Fibroblast of lung (primary cell): ENCODE results near the gene CPSF3. TPM values are rescaled to one million over a fixed set of nuclear protein-coding genes. Genes with fewer than 3 reads are reported as not detected.

Experiments
- DNase-seq, 2 donors: peaks; one replicate each; pipeline versions ENCODE4 v3.0.0 to v3.0.0-alpha.2; 2010; ENCODE audit warnings: low read depth in 2 of 2
- H2AFZ ChIP-seq: 2 replicates; pipeline ENCODE4 v1.5.1; 2012; ENCODE audit warnings: low read length, control low read depth, inconsistent platforms
- H3K27ac ChIP-seq: 2 replicates; pipeline ENCODE4 v1.5.1; 2011; ENCODE audit warnings: low read length, control low read depth; ENCODE audit not compliant: insufficient read depth
- H3K27me3 ChIP-seq: 2 replicates; pipeline ENCODE4 v1.5.1; 2011; ENCODE audit warnings: mild to moderate bottlenecking, low read length; ENCODE audit not compliant: control insufficient read depth, insufficient read depth
- H3K36me3 ChIP-seq: 2 replicates; pipeline ENCODE4 v1.5.1; 2011; ENCODE audit warnings: low read length; ENCODE audit not compliant: control insufficient read depth, insufficient read depth
- H3K4me1 ChIP-seq: 2 replicates; pipeline ENCODE4 v1.5.1; 2011; ENCODE audit warnings: low read length; ENCODE audit not compliant: control insufficient read depth, insufficient read depth; ENCODE audit errors: extremely low read depth
- H3K4me2 ChIP-seq: 2 replicates; pipeline ENCODE4 v1.5.1; 2011; ENCODE audit warnings: low read length, control low read depth; ENCODE audit not compliant: insufficient read depth; ENCODE audit errors: extremely low read depth
- H3K4me3 ChIP-seq, 4 experiments: fragments of 200-600 bp in 1 of 4; sonication (generic) in 1 of 4; replicated peaks in 1 of 4; 2 replicates each; pipeline ENCODE4 v1.5.1; 2011 to 2016; ENCODE audit warnings: low read length in 4 of 4, low read depth in 3 of 4, mild to moderate bottlenecking in 3 of 4, control low read depth in 2 of 4, inconsistent platforms in 1 of 4, mixed read lengths in 1 of 4; ENCODE audit not compliant: insufficient read depth in 1 of 4; ENCODE audit errors: control extremely low read depth in 1 of 4
- H3K79me2 ChIP-seq: 2 replicates; pipeline ENCODE4 v1.5.1; 2012; ENCODE audit warnings: mild to moderate bottlenecking, low read length, inconsistent platforms; ENCODE audit not compliant: control insufficient read depth, insufficient read depth
- H3K9ac ChIP-seq: 2 replicates; pipeline ENCODE4 v1.5.1; 2011; ENCODE audit warnings: mild to moderate bottlenecking, low read length, control low read depth; ENCODE audit not compliant: insufficient read depth
- H3K9me3 ChIP-seq: 2 replicates; pipeline ENCODE4 v1.5.1; 2012; ENCODE audit warnings: low read depth, low read length; ENCODE audit not compliant: control insufficient read depth, insufficient read depth
- H4K20me1 ChIP-seq: 2 replicates; pipeline ENCODE4 v1.5.1; 2011; ENCODE audit warnings: low read length; ENCODE audit not compliant: control insufficient read depth, insufficient read depth; ENCODE audit errors: extremely low read depth
- CTCF ChIP-seq, 2 donors: IDR thresholded peaks in 1 of 2; conservative IDR thresholded peaks in 1 of 2; 1 replicate in 1 of 2; 2 replicates in 1 of 2; pipeline ENCODE4 v1.5.1; 2011 to 2012; ENCODE audit warnings: low read length in 2 of 2, control low read depth in 1 of 2, inconsistent platforms in 1 of 2, low read depth in 1 of 2, mild to moderate bottlenecking in 1 of 2
- EZH2 ChIP-seq: IDR thresholded peaks from 2 replicates; pipeline ENCODE4 v1.5.1; 2012; ENCODE audit warnings: low read length, control low read depth, mild to moderate bottlenecking; ENCODE audit errors: missing control alignments
- polyA plus RNA-seq, 2 donors: library from polyadenylated mRNA; depleted of rRNA in 1 of 2; stranded (reverse) in 1 of 2; unstranded in 1 of 2; fragments of >200 nt; gene quantifications; 2 replicates each; pipeline ENCODE4 v1.2.1, GENCODE V29; 2011 to 2012; ENCODE audit warnings: missing spikeins in 1 of 2
- total RNA-seq: library from RNA; depleted of rRNA; stranded (reverse); fragments of >200 nt; gene quantifications from 2 replicates; pipeline ENCODE4 v1.2.1, GENCODE V29; 2014

CPSF3 gene
- total and polyA plus RNA-seq, 2 donors (not counting 1 experiment from before 2014, with no cell fraction given), result 48.6 to 53.0 TPM

- no peaks in the 10 kb centered on the region for H4K20me1 ChIP-seq
- no peak overlapping the region for H3K4me3 ChIP-seq
- peaks cover 5% of the 10 kb centered on the region for H3K4me1 ChIP-seq
- H3K9ac ChIP-seq, result no peak overlapping the region
- no peak overlapping the region for H3K27ac ChIP-seq
- H2AFZ ChIP-seq, result no peak overlapping the region
- no peaks in the 10 kb centered on the region for H3K9me3 ChIP-seq
- TF ChIP-seq EZH2 (no peak), CTCF (conservative IDR thresholded peaks at IDR 0.05 in 1 of 2, IDR thresholded peaks at IDR 0.05 in 1 of 2; ENCODE audit: low read depth in 1 of 2, low read length in 2 of 2) (no peak)
- H3K4me2 ChIP-seq, result no peak overlapping the region
- no peaks in the 10 kb centered on the region for H3K27me3 ChIP-seq
- peaks cover 15% of the 10 kb centered on the region for H3K36me3 ChIP-seq
- DNase-seq, result no peak
- H3K79me2 ChIP-seq, result peaks cover 27% of the 10 kb centered on the region
Measured at GRCh38 chr2:9478526-9478925, 55.1 kb downstream of the CPSF3 start.

- TF ChIP-seq CTCF (conservative IDR thresholded peaks at IDR 0.05 in 1 of 2, IDR thresholded peaks at IDR 0.05 in 1 of 2; ENCODE audit: low read depth in 1 of 2, low read length in 2 of 2) (no peak), EZH2 (no peak)
- H3K9ac ChIP-seq, result no peak overlapping the region
- peaks cover 2% of the 10 kb centered on the region for H3K4me1 ChIP-seq
- H2AFZ ChIP-seq, result no peak overlapping the region
- H3K27ac ChIP-seq, result no peak overlapping the region
- H3K4me3 ChIP-seq, result no peak overlapping the region
- no peaks in the 10 kb centered on the region for H4K20me1 ChIP-seq
- H3K27me3 ChIP-seq, result no peaks in the 10 kb centered on the region
- peaks cover 27% of the 10 kb centered on the region for H3K36me3 ChIP-seq
- no peak for DNase-seq
- H3K4me2 ChIP-seq, result no peak overlapping the region
- H3K9me3 ChIP-seq, result no peaks in the 10 kb centered on the region
- H3K79me2 ChIP-seq, result peaks cover 26% of the 10 kb centered on the region
Measured at GRCh38 chr2:9480157-9480556, 56.7 kb downstream of the CPSF3 start.

- peak in 1 of 2 donors; percentile 34 for DNase-seq
- Histone ChIP-seq H2AFZ (no peak overlapping the region), H3K9ac (no peak overlapping the region), H4K20me1 (no peaks in the 10 kb centered on the region), H3K4me3 (no peak overlapping the region), H3K27ac (no peak overlapping the region), H3K79me2 (peaks cover 5% of the 10 kb centered on the region), H3K9me3 (no peaks in the 10 kb centered on the region), H3K27me3 (no peaks in the 10 kb centered on the region), H3K4me2 (no peak overlapping the region), H3K4me1 (no peaks in the 10 kb centered on the region), H3K36me3 (peaks cover 31% of the 10 kb centered on the region)
- TF ChIP-seq EZH2, result no peak
- TF ChIP-seq CTCF (conservative IDR thresholded peaks at IDR 0.05 in 1 of 2, IDR thresholded peaks at IDR 0.05 in 1 of 2; ENCODE audit: low read depth in 1 of 2, low read length in 2 of 2), result no peak
Measured at GRCh38 chr2:9483107-9483506, 59.7 kb downstream of the CPSF3 start.
